Measurements from ENCODE around the gene TSPO2.

Gene TSPO2

DNA sequence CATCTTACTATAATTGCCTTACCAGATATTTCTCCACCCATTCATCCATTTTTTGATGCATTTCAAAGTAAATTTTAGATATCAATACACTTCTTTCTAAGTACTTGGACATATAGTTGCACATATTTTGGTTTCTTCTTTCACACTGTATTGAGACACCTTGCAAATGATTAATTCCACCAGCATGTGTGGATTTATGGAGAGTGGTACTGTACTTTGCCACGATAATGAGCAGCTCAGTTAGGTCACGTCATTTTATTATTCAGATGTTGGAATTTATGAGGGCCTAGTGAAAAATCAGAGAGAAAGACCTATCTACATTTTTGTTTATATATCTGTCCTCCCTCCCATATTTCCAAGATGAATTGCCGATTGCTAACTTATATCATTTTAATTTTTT is 35.8 kb downstream of the TSPO2 start:
- no peak for DNase-seq

GRCh38 chr6:41079080-41079479 is 36.8 kb downstream of the TSPO2 start:
- no peak for DNase-seq

DNA sequence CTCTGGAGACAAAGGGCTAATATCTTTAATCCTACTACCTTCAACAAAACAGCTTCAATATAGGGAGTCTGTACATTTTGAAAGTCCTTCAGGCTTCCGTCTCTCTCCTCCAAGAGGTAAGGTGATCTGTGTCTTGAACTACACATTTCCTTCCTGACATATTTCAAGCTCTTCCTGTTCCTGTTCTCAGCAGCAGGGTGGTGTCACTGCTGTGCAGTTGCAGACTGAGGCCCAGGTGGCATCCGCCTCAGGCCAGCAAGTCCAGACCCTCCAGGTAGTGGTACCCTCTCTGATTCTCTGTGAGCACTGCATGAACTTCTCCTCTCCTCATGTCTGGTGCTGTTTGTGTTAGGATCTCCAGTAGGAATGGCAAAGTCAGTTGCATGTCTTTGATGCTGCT is 38.4 kb downstream of the TSPO2 start:
- DNase-seq = no peak

GRCh38 chr6:41083072-41083471 is 40.8 kb downstream of the TSPO2 start:
- no peak for DNase-seq

DNA sequence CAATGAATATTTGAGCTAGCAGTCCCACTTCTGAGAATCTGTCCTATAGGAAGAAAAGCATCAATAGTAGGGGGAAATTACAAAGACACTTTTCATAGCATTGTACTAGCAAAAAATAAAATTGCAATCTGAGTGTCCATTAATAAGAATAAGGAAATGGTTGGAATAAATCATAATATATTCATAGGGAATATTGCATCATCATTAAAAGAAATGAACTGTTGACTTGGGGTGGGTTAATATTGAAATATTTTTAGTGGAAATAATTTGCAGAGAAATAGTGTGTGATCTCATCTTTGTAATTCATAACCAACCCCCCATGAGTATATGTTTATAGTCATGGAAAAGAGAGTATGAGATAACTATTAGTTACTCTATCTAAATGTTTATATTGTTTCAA is 42.9 kb downstream of the TSPO2 start:
- no peak for DNase-seq

DNA sequence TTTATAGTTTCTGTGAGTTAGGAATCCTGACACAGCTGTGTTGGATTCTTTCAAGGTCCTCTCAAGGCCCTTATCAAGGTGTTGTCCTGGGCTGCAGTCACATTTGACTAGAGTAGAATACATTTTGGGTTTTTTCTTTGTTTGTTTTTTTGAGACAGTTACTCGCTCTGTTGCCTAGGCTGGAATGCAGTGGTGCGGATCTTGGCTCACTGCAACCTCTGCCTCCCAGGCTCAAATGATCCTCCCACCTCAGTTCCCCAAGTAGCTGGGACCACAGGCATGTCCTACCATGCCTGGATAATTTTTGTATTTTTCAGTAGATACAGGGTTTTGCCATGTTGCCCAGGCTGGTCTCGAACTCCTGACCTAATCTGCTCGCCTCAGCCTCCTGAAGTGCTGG is 46.2 kb downstream of the TSPO2 start:
- no peak for DNase-seq

DNA sequence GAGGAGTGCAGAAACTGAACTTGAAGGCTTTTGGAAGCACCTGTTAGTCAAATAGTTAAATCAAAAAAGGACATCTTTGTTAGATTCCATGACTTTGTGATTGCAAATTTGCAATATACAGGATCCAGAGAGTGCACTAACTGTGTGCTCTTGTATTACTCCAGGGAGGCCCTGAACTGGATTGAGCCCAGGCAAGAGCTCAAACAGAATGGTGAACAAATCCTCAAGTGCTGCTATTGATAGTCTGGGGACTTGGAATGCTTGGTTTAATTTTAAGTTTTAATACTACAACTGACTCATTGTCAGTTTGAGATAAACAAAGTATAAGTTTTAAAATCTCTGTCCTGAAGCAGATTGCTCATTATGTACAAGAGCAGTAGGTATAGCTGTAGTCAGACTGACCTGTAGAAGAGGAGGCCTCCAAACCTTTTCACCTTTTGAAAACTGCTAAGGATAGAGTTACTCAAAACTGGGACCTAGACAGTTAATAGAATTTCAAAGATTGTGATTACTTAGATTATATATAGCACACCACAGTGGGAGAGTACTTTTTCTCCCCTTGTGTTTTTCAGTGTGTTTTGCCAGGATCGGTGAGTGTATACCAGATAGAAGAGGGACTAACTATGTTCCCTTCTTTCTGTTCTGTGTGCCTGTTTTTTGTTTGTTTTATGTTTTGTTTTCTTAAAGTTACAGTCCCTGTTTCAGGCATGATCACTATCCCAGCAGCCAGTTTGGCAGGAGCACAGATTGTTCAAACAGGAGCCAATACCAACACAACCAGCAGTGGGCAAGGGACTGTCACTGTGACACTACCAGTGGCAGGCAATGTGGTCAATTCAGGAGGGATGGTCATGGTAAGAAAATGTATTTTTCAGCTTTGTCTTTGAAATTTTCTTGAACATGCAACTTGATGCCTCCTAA is 48.8 kb downstream of the TSPO2 start:
- DNase-seq = no peak

DNA sequence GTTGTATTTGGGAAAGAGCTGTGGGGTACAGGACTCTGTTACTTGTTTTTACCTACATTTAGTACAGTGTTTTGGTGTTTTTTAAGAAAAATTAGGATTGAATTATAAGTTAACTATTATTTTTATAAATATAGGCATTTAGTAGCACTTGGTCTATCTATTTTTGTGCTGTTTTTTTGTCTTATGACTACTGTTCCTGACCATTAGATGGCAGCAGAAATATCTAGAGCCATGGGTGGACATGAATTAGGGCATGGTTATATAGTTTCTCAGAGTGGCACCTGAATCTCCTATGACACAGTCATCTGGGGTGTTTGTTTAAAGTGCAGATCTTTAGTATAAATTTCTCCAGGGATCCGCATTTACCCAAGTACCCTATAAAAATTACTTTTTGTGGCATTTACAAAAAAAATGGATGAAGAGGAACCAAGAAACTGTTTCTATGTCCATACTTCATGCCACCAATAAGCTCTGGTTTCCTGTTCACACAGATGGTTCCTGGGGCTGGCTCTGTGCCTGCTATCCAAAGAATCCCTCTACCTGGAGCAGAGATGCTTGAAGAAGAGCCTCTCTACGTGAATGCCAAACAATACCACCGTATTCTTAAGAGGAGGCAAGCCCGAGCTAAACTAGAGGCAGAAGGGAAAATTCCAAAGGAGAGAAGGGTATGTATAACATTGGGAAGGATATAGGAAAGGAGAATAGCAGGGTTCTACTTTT is 50.3 kb downstream of the TSPO2 start:
- no peak for DNase-seq

GRCh38 chr6:41093729-41094128 is 51.5 kb downstream of the TSPO2 start:
- DNase-seq = no peak

Data from activated CD8-positive, alpha-beta memory T cell treated with anti-CD3 and anti-CD28 coated beads, Interleukin-2, amount 50 U/mL, for 4 hours (primary cell).